Right cardiac atrium (tissue), 5 donors: ENCODE measurements around the gene PLCH2. TPM values are rescaled to one million over a fixed set of nuclear protein-coding genes. Genes with fewer than 3 reads are reported as not detected.

Source experiments
- polyA plus RNA-seq: library from polyadenylated mRNA; stranded (reverse); fragments of 200-250 nt; gene quantifications from one replicate; pipeline ENCODE4 v1.2.3, GENCODE V29; 2013
- total RNA-seq, 4 donors: library from RNA; stranded (reverse); fragmentation: NEBNext Ultra II Directional; extraction: Animal tissue kit (Norgen Biotek cat#: 25700); gene quantifications; one replicate each; pipeline ENCODE4 v1.2.1, GENCODE V29; 2021
- donor health status: healthy with polysubstance abuse.
- donor health status: DM: no; HTN: yes; CAD: no.
- donor health status: DM: no; HTN: no; CAD: no.
- donor health status: DM: no; HTN: yes; CAD: no; lungs with severe emphysema.
- donor health status: DM: yes; HTN: yes; CAD: no.

The PLCH2 gene
- total and polyA plus RNA-seq, 5 donors: 0.08 to 0.64 (median 0.12) TPM; not detected in 1

Other genes with a start within 250 kb of the PLCH2 start
- 10 to 100 TPM; 56.7 to 83.1 (median 68.9) TPM for gene SKI, start 248.0 kb upstream of the PLCH2 start, total RNA-seq
- gene SKI, start 248.0 kb upstream of the PLCH2 start, polyA plus RNA-seq: 35.6 TPM
- 1 to 10 TPM; 3.2 to 5.1 (median 4.2) TPM for gene MORN1, start 84.7 kb upstream of the PLCH2 start, total RNA-seq
- gene MORN1, start 84.7 kb upstream of the PLCH2 start, polyA plus RNA-seq: 4.1 TPM
- gene RER1, start 84.4 kb upstream of the PLCH2 start, total RNA-seq: 10 to 100 TPM; 83.6 to 93.9 (median 89.6) TPM
- 50.3 TPM for gene RER1, start 84.4 kb upstream of the PLCH2 start, polyA plus RNA-seq
- gene PEX10, start 63.7 kb upstream of the PLCH2 start, total RNA-seq: 10 to 100 TPM; 11.4 to 15.5 (median 13.6) TPM
- 16.0 TPM for gene PEX10, start 63.7 kb upstream of the PLCH2 start, polyA plus RNA-seq
- 10 to 100 TPM; 35.2 to 51.3 (median 45.1) TPM for gene PANK4, start 50.3 kb downstream of the PLCH2 start, total RNA-seq
- 38.7 TPM for gene PANK4, start 50.3 kb downstream of the PLCH2 start, polyA plus RNA-seq
- gene HES5, start 54.0 kb downstream of the PLCH2 start, total RNA-seq: 1 to 10 TPM in 2 of 4 donors, under 1 TPM in 2; 0.61 to 1.8 (median 1.2) TPM
- gene HES5, start 54.0 kb downstream of the PLCH2 start, polyA plus RNA-seq: 0.52 TPM
- 10 to 100 TPM; 17.6 to 25.5 (median 21.8) TPM for gene TNFRSF14, start 80.1 kb downstream of the PLCH2 start, total RNA-seq
- 27.6 TPM for gene TNFRSF14, start 80.1 kb downstream of the PLCH2 start, polyA plus RNA-seq
- gene PRXL2B, start 110.5 kb downstream of the PLCH2 start, total RNA-seq: 10 to 100 TPM in 2 of 4 donors, 1 to 10 TPM in 2; 8.0 to 11.8 (median 10.4) TPM
- gene PRXL2B, start 110.5 kb downstream of the PLCH2 start, polyA plus RNA-seq: 9.3 TPM
- gene MMEL1, start 156.7 kb downstream of the PLCH2 start, total RNA-seq: 1 to 10 TPM in 1 of 4 donors, under 1 TPM in 3; 0.32 to 1.5 (median 0.83) TPM
- 1.7 TPM for gene MMEL1, start 156.7 kb downstream of the PLCH2 start, polyA plus RNA-seq